Fibroblast of lung (primary cell): ENCODE results near the gene PLD1. TPM values are rescaled to one million over a fixed set of nuclear protein-coding genes. Genes with fewer than 3 reads are reported as not detected.

Experiments
- DNase-seq, 2 donors: peaks; one replicate each; pipeline versions ENCODE4 v3.0.0 to v3.0.0-alpha.2; 2010; ENCODE audit warnings: low read depth in 2 of 2
- H2AFZ ChIP-seq: 2 replicates; pipeline ENCODE4 v1.5.1; 2012; ENCODE audit warnings: low read length, control low read depth, inconsistent platforms
- H3K27ac ChIP-seq: 2 replicates; pipeline ENCODE4 v1.5.1; 2011; ENCODE audit warnings: low read length, control low read depth; ENCODE audit not compliant: insufficient read depth
- H3K27me3 ChIP-seq: 2 replicates; pipeline ENCODE4 v1.5.1; 2011; ENCODE audit warnings: mild to moderate bottlenecking, low read length; ENCODE audit not compliant: control insufficient read depth, insufficient read depth
- H3K36me3 ChIP-seq: 2 replicates; pipeline ENCODE4 v1.5.1; 2011; ENCODE audit warnings: low read length; ENCODE audit not compliant: control insufficient read depth, insufficient read depth
- H3K4me1 ChIP-seq: 2 replicates; pipeline ENCODE4 v1.5.1; 2011; ENCODE audit warnings: low read length; ENCODE audit not compliant: control insufficient read depth, insufficient read depth; ENCODE audit errors: extremely low read depth
- H3K4me2 ChIP-seq: 2 replicates; pipeline ENCODE4 v1.5.1; 2011; ENCODE audit warnings: low read length, control low read depth; ENCODE audit not compliant: insufficient read depth; ENCODE audit errors: extremely low read depth
- H3K4me3 ChIP-seq, 4 experiments: fragments of 200-600 bp in 1 of 4; sonication (generic) in 1 of 4; replicated peaks in 1 of 4; 2 replicates each; pipeline ENCODE4 v1.5.1; 2011 to 2016; ENCODE audit warnings: low read length in 4 of 4, low read depth in 3 of 4, mild to moderate bottlenecking in 3 of 4, control low read depth in 2 of 4, inconsistent platforms in 1 of 4, mixed read lengths in 1 of 4; ENCODE audit not compliant: insufficient read depth in 1 of 4; ENCODE audit errors: control extremely low read depth in 1 of 4
- H3K79me2 ChIP-seq: 2 replicates; pipeline ENCODE4 v1.5.1; 2012; ENCODE audit warnings: mild to moderate bottlenecking, low read length, inconsistent platforms; ENCODE audit not compliant: control insufficient read depth, insufficient read depth
- H3K9ac ChIP-seq: 2 replicates; pipeline ENCODE4 v1.5.1; 2011; ENCODE audit warnings: mild to moderate bottlenecking, low read length, control low read depth; ENCODE audit not compliant: insufficient read depth
- H3K9me3 ChIP-seq: 2 replicates; pipeline ENCODE4 v1.5.1; 2012; ENCODE audit warnings: low read depth, low read length; ENCODE audit not compliant: control insufficient read depth, insufficient read depth
- H4K20me1 ChIP-seq: 2 replicates; pipeline ENCODE4 v1.5.1; 2011; ENCODE audit warnings: low read length; ENCODE audit not compliant: control insufficient read depth, insufficient read depth; ENCODE audit errors: extremely low read depth
- EZH2 ChIP-seq: IDR thresholded peaks from 2 replicates; pipeline ENCODE4 v1.5.1; 2012; ENCODE audit warnings: low read length, control low read depth, mild to moderate bottlenecking; ENCODE audit errors: missing control alignments
- polyA plus RNA-seq, 2 donors: library from polyadenylated mRNA; depleted of rRNA in 1 of 2; stranded (reverse) in 1 of 2; unstranded in 1 of 2; fragments of >200 nt; gene quantifications; 2 replicates each; pipeline ENCODE4 v1.2.1, GENCODE V29; 2011 to 2012; ENCODE audit warnings: missing spikeins in 1 of 2
- total RNA-seq: library from RNA; depleted of rRNA; stranded (reverse); fragments of >200 nt; gene quantifications from 2 replicates; pipeline ENCODE4 v1.2.1, GENCODE V29; 2014
- TF ChIP-seq, protein P1 (sequence below), 2 donors: IDR thresholded peaks in 1 of 2; conservative IDR thresholded peaks in 1 of 2; 1 replicate in 1 of 2; 2 replicates in 1 of 2; pipeline ENCODE4 v1.5.1; 2011 to 2012; ENCODE audit warnings: low read length in 2 of 2, control low read depth in 1 of 2, inconsistent platforms in 1 of 2, low read depth in 1 of 2, mild to moderate bottlenecking in 1 of 2

Gene PLD1
- total and polyA plus RNA-seq, 2 donors (not counting 1 experiment from before 2014, with no cell fraction given) = 10.8 to 18.8 TPM

DNA sequence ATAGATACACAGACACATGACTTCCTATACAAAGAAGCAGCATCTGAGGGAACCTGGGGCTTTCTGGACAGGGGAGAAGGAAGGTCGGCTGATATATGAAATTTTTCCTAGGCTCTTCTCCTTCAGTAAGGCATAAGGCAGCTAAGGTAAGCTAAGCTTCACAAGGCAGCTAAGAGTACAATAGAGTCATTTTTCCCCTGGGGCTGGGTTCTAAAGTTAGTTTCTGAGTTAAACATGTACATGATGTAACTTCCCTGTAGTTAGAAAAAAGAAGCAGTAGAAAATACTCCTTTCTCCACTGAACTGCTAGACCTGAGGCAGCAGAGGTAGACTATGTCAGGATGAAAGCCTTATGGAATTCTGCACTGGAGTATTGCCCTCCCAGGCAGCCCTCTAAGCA is 109.6 kb downstream of the PLD1 start:
- H3K36me3 ChIP-seq = no peaks in the 10 kb centered on the region
- TF ChIP-seq EZH2 = no peak
- TF ChIP-seq, protein P1, sequence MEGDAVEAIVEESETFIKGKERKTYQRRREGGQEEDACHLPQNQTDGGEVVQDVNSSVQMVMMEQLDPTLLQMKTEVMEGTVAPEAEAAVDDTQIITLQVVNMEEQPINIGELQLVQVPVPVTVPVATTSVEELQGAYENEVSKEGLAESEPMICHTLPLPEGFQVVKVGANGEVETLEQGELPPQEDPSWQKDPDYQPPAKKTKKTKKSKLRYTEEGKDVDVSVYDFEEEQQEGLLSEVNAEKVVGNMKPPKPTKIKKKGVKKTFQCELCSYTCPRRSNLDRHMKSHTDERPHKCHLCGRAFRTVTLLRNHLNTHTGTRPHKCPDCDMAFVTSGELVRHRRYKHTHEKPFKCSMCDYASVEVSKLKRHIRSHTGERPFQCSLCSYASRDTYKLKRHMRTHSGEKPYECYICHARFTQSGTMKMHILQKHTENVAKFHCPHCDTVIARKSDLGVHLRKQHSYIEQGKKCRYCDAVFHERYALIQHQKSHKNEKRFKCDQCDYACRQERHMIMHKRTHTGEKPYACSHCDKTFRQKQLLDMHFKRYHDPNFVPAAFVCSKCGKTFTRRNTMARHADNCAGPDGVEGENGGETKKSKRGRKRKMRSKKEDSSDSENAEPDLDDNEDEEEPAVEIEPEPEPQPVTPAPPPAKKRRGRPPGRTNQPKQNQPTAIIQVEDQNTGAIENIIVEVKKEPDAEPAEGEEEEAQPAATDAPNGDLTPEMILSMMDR (conservative IDR thresholded peaks at IDR 0.05 in 1 of 2, IDR thresholded peaks at IDR 0.05 in 1 of 2; ENCODE audit: low read depth in 1 of 2, low read length in 2 of 2) = no peak
- no peak overlapping the region for H3K27ac ChIP-seq
- DNase-seq = no peak
- no peaks in the 10 kb centered on the region for H4K20me1 ChIP-seq
- no peak overlapping the region for H3K4me2 ChIP-seq
- H3K4me1 ChIP-seq = no peaks in the 10 kb centered on the region
- H2AFZ ChIP-seq = no peak overlapping the region
- no peaks in the 10 kb centered on the region for H3K79me2 ChIP-seq
- H3K9me3 ChIP-seq = no peaks in the 10 kb centered on the region
- no peaks in the 10 kb centered on the region for H3K27me3 ChIP-seq
- H3K9ac ChIP-seq = no peak overlapping the region
- H3K4me3 ChIP-seq = no peak overlapping the region

DNA sequence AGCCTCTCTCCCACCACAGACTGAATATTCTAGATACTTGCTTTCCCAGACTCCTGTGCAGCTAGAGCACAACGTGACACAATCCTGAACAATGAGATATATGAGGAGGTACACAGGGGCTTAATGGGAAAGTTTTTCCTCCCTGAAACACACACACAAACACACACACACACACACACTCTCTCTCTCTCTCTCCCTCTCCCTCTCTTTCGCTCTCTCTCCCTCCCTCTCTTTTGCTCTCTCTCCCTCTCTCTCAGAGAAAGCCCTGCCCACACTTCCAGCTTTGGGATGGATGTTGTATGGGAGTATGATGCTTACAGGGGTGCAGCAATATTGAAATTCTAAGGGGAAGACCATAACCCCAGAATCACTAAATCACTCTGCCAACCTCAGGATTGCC is 110.1 kb downstream of the PLD1 start:
- TF ChIP-seq, protein P1 (conservative IDR thresholded peaks at IDR 0.05 in 1 of 2, IDR thresholded peaks at IDR 0.05 in 1 of 2; ENCODE audit: low read depth in 1 of 2, low read length in 2 of 2) = no peak
- TF ChIP-seq EZH2 = no peak
- H2AFZ ChIP-seq = no peak overlapping the region

DNA sequence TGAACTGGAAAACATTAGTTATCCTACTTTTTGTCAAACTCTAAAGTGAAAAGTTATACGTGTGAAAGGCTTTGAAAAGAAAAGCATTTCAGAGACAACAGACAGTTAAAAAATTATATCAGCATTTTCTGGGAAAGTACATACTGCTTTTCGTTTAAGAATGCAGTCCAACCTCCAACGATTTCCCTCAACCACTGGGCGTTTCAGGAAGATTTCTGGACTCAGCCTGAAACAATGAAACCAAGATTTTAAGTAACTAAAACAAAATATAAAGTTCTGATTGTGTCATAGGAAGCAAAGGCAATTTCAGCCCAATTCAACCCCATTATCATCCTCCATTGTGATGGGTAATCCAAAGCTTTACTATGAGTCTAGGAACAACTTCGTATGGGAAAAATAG is 110.7 kb downstream of the PLD1 start:
- Histone ChIP-seq H3K9ac (no peak overlapping the region), H4K20me1 (no peaks in the 10 kb centered on the region), H3K4me3 (no peak overlapping the region), H3K36me3 (no peaks in the 10 kb centered on the region), H2AFZ (no peak overlapping the region), H3K4me1 (no peaks in the 10 kb centered on the region), H3K79me2 (no peaks in the 10 kb centered on the region), H3K27me3 (no peaks in the 10 kb centered on the region), H3K9me3 (no peaks in the 10 kb centered on the region), H3K27ac (no peak overlapping the region), H3K4me2 (no peak overlapping the region)
- DNase-seq = no peak
- TF ChIP-seq EZH2 = no peak
- TF ChIP-seq, protein P1 (conservative IDR thresholded peaks at IDR 0.05 in 1 of 2, IDR thresholded peaks at IDR 0.05 in 1 of 2; ENCODE audit: low read depth in 1 of 2, low read length in 2 of 2) = no peak

More for the DNA sequence above, 110.1 kb downstream of the PLD1 start:
- Histone ChIP-seq H3K9me3 (no peaks in the 10 kb centered on the region), H4K20me1 (no peaks in the 10 kb centered on the region), H3K27ac (no peak overlapping the region), H3K9ac (no peak overlapping the region), H3K4me2 (no peak overlapping the region), H3K36me3 (no peaks in the 10 kb centered on the region), H3K79me2 (no peaks in the 10 kb centered on the region), H3K4me3 (no peak overlapping the region), H3K4me1 (no peaks in the 10 kb centered on the region), H3K27me3 (no peaks in the 10 kb centered on the region)
- no peak for DNase-seq
